Effector CD8-positive, alpha-beta T cell (primary cell): Measurements from ENCODE around the gene CCDC187.

Experiments
- DNase-seq: peaks from one replicate; lab custom pipeline; 2025; lab: John Stamatoyannopoulos, UW

The CCDC187 gene

DNA sequence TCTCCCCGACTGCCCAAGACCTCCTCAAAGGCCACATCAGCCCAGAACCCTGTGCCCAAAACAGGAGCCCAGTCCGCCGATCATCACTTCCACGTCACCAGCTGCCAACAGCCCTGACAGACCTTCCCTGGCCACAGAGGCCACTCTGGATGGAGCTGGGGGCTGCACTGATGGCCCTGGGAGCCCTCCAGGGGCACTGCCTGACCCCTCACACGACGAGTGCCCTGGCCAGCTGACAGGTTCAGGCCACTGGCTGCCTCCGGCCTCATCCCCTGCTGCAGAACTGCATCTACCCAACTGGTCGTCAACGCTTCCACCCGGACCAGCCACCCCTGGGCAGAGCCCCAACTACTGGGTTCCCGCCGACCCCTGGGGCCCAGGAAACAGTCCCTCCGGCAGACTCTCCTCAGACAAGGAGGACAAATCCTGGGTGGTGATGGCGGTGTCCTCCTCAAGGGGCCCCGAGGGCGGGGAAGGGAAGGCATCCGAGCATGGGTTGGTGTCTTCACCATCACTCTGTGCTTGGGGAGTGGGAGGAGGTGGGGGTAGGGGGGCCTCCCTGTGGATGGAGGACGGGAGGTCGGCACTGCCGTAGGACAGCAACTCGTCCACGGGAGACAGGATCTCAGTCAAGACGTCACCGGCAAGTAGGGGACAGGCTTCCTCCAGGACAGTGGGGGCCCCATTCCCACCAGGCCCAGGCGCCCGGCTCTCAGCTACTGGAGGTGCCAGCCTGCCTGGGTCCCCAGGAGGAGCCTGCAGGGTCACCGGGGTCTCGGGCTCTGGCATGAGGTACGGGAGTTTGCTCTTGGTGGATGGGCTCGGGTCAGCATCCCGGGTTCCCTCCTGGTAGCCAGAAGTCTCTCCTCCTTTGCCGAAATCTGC lies 50.4 kb downstream of the CCDC187 start:
- no peak for DNase-seq

DNA sequence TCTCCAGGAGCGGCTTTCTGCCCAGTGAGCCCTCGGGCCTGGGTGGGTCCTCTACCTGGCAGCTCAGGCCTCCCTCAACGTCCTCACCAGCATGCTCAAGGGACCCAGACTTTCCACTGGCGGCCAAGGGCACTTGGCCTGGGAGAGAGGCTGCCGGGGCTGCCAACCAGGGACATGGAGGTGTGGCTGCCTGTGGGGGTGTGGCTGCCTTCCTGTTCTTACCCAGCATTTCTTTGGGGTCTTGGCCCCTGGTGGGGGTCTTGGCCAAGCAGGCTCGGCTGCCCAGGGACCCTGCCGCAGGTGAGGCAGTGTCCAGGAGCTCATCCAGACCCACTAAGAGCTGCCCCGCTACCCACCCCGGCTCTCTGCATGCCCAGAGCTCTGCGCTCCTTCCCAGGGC lies 51.0 kb downstream of the CCDC187 start:
- no peak for DNase-seq

DNA sequence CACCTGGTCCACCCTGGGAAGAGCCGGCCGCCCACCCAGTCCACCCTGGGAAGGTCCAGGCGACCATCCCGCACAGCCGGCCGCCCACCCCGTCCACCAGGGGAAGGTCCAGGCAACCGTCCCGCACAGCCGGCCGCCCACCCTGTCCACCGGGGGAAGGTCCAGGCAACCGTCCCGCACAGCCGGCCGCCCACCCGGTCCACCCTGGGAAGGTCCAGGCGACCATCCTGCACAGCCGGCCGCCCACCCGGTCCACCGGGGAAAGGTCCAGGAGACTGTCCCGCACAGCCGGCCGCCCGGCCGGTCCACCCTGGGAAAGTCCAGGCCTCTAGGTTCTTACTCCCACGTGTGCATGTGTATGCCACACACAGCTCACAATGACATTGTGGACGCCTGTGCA lies 51.6 kb downstream of the CCDC187 start:
- DNase-seq = no peak

DNA sequence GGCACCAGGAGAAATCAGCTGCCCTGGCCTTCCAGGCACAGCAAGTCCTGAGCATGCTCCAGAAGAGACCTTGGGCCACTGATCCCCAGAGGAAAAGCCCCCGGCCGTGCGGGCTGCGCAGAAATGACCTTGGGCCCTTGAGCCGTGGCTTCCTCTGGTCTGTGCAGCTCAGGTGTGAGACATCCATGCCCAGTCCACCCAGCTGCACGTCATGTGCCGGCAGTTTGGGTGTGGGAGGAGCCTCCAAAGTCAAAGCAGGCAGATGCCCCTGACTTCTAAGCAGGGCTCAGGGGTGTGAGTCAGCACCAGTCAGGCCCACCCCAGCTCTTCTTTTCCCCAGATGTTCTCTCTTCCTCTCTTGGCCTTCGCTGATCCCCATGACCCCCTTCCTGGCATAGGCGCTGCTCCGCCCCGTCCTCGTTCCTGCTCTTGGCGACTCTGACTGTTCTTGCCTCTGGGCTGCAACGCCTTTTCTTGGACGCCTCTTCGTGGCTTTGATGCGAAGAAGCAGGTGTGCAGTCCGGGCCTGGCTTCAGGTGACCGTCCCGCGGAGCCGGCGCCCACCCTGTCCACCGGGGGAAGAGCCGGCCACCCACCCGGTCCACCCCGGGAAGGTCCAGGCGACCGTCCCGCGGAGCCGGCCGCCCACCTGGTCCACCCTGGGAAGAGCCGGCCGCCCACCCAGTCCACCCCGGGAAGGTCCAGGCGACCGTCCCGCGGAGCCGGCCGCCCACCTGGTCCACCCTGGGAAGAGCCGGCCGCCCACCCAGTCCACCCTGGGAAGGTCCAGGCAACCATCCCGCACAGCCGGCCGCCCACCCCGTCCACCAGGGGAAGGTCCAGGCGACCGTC lies 52.4 kb downstream of the CCDC187 start:
- DNase-seq = no peak

DNA sequence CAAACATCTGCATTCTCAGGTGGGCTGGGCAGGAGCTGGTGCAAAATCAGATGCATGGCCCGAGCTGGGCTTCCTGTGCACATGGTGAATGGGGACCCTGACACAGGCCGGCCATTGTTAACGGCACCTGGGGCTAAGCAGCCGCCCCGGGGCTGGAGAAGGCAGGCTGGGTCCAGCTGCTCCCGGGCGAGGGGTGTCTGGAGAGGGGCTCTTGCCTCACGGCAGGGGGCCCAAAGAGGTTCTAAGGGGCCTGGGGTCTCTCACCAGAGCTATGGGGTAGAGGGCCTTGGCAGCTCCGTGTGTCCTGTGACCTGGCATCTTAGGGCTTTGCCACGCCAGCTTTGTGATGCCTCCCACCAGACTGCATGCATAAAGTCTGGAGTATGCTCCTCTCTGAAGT lies 53.2 kb downstream of the CCDC187 start:
- DNase-seq = no peak

DNA sequence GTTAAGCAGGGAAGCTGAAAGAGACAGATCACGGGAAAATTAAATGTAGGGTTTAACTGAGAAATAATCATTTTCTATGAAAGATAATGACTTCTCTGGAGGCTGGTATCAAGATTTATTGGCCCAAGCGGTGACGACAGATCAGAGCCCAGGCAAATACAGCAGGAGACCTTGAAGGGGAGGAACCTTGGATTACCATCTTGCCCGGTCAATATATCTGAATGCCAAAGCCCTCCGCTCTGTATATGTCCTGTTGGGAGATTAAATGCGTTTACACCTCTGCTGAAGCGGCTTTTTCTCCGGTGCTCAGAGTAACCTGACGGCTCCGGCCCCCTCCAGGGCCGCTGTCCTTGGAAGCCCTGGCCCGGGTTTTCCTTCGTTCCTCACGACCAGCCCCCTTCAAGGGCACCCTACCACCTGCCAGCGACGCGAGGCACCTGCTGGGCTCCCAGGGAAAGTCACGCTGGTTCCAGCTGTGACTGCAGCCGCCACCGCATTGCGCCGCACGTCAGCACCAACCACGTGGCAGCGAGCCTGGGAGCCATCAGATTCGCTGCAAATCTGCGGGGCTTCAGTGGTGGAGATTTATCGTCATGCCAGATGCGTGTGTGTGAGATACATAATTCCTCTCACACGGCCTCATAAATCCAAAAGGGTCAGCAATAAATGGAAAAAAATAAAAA lies 53.9 kb downstream of the CCDC187 start:
- no peak for DNase-seq

DNA sequence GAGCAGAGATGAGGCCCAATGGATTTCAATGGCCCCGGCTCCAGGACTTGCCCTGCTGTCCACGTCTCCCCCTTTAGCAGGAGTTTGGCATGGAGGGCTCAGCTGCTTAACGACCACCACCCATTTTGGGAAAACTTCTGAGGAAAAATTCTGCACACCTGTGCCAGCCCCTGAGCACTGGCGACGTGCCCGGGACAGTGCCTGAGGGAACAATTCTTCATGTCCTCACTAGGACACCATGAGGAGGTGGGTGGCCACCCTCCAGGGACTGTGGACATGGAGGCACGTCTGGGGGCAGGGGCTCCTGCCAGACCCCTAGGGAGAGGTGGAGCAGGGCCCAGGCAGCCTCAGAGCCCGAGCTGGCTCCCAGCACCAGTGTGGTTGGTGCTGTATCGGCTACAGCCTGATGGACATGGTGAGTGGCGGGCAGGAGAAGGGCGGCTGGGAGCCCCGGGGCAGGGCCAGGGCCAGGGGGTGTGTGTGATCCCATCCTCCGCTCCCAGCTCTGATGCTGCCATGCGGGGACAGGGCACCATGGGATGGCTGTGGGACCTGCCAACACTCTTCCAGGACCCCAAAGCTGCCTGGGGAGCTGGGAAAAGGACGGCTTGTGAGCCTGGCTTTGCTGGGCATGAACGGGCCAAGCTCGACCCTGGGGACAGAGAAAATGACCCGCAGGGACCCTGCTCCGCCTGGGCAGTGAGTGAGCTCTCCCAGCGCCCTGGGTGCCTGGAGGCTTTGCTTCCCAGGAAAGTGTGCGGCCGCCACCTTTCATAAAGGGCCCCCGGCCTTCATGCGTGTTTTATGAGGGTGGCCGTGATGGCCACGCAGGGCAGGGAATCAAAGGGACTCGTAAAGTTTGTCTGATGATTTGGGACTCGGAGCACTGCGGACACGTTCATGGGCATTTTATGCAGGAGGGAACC lies 54.7 kb downstream of the CCDC187 start:
- no peak for DNase-seq

DNA sequence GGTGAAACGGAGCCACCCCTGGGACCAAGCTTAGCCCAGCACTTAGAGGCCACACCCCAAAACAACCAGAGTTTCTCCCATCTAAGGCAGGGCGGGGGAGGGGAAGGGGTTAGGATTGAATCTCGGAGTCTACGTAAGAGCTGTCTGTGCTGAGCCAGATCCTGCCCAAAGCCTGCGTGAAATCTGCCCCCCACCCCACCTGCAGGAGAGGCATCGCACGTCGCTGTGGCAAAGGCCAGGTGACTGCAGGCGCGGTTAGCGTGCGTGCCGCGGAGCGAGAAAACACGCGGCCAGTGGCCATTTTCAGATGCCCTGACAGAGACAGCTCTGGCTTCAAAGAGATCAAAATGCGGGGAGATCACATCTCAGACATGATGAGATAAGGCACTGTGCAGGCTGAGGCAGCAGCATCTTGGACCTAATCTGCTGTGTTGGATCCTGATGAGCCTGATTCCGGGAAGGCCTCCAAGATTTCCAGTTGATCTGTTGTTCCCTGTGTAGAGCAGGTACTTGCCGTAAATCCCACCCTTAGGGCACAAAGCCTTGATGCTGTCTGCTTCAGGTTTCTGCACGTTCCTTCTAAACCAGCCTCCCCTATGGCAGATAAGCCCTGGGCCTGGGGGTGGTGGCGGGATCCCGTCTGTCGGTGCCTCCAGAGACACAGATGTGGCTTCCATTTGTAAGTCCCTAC lies 55.8 kb downstream of the CCDC187 start:
- DNase-seq = no peak

DNA sequence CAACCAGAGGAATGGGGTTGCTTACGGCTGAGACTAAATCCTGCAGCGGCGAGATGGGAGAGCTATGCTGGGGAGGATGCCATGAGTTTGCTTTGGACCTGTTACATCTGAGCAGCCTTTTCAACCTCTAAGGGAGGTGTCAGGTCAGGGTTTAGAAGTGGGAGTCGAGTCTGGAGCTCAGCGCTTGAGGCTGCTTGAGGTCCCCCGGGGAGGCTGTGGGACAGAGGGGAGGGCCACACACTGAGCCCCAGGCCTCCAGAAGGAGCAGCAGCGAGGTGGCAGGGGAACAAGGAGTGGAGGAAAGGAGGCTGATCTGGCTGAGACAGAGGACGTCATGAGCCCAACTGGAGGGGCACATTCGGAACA lies 56.4 kb downstream of the CCDC187 start:
- no peak for DNase-seq

DNA sequence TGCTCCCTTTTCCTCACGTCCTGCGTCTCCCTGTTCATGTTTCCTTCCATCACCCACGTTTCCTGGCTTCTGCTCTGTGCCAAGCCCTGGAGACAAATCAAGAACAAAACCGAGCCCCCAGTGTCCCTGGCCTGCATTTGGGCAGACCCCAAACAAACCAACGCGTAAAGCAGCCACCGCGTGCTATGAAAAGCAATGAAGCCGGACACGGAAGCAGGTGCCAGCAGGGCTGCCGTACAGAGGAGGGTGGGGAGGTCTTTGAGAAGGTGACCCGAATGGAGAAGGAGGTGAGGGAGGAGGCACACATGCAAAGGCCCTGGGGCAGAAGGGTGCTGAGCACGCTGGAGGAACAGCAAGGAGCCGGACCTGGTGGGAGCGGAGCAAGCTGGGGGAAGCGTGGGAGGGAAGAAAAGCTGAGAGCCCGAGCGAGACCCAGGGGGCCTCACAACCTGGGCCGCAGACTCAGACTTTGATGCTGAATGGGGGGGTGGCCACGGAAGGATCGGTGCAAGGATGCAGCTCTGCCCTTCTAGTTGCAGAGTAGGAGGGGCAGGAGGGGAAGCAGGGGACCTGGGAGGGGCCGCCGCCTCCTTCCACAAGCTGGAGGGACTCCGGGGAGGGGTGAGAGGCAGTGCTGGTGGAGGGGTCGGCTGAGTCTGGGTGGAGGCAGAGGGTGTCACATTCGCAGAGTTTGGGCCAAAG lies 56.9 kb downstream of the CCDC187 start:
- no peak for DNase-seq

DNA sequence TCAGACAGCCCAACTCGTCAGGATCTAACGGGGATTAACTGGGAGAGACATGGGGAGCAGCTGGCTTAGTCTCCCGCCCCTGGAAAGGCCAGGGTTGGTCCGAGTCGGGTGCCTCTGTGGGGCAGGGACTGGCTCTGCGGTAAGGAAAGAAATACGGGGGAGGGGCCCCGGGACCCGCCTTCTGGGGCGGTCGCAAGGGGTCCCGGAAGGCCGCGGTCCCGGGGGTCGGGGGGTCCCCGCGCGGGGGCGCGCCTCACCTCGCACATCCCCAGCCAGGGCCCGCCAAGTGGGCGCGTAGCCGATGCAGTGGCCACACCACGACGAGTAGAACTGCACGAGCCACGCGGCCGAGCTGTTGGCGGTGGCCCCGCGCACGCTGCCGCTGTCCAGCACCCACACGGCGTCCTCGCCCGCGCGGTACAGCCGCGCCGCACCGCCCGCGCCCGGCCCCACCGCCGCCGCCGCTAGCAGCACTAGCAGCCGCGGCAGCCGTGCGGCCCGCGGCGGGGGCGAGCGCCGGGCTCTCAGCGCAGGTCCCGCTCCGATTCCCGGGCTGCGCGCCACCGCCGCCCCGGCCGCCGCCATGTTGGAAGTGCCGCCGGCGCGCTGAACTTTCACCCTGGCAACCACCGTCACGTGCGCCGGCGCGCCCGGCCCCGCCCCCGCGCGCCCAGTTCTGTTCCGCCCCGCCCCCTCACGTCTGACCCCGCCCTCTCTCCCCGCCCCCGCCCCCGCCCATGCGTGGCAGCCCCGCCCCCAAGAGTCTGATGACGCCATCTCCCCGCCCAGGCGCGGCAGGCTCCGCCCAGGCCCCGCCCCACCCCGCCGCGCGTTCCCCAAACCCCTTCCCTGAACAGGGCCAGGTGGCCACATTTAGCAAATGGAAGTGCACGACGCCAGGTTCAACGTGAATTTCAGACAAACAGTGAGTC lies 58.4 kb downstream of the CCDC187 start, which contains the start of gene QSOX2:
TSS of gene QSOX2 (minus strand) at position 594 of the 932 bp plus-strand sequence. CDS start at position 585, 9 bp downstream.
- DNase-seq = peak; percentile 86

DNA sequence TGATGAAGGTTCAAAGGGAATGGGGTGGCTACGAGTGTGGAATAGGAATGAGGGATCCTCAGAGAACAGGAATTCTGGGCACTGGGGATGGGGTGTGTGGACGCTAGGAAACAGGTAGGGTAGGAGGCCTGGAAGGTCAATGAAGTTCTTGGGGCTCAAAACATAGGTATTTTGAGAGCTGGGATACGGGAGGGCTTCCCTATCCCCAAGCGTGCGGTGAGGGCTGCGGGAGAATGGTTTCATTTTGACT lies 59.0 kb downstream of the CCDC187 start:
- DNase-seq = no peak

DNA sequence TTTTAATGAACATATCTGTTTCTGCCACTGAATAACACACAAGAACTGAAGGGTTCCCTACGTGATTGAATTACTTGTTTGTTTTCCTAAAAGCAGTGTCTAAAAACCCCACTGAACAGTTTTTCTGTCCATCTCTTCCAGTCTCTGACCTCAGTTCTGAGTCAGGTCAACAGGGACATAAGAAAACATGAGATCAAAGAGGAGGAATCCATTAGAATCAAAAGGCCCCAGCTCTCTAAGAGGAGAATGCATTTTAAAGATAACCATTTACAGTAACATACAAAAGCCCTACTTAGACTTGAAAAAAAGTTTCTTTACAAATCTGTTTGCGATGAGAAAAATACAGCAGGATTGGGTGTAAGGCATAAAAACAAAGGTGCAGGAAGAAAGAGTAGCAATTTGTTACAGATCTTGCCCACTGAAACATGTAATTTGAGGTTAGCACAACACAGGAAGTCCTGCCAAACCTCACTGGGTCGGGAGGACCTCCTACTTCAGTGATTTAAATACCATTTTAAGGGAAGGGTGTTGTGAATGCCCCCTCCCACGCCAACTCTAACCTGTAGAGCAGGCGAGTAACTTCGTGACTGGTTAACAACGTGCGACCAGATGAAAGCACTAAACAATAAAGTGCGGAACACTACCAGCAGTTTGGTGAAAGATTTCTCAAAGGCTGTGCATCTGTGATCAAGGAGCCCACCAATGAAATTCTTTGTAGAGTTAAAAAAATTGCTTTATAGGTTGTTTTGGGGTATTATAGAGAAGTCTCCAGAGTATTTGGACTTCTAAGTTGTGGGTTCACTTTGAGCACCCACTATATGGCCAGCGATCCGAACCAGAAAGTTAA lies 59.5 kb downstream of the CCDC187 start:
- DNase-seq = peak; percentile 4

DNA sequence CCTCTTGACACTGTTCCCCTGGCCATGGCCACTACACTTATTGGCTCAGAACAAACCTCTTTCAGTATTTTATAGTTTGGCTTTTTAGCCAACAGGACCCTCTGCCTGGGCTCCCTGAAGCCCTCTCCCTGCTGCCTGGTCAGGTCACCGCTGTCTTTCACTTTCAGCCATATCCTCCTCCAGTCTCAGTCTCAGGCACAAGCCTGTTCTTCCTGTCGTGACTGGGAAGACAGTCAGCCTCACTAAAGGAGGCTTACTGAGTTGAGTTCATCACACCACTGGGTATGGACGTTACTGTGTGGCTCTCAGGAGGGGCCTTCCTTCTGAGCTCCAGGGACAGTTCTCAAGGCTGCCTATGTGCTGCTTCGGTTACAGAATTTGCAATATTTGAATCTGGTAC lies 60.3 kb downstream of the CCDC187 start:
- no peak for DNase-seq

DNA sequence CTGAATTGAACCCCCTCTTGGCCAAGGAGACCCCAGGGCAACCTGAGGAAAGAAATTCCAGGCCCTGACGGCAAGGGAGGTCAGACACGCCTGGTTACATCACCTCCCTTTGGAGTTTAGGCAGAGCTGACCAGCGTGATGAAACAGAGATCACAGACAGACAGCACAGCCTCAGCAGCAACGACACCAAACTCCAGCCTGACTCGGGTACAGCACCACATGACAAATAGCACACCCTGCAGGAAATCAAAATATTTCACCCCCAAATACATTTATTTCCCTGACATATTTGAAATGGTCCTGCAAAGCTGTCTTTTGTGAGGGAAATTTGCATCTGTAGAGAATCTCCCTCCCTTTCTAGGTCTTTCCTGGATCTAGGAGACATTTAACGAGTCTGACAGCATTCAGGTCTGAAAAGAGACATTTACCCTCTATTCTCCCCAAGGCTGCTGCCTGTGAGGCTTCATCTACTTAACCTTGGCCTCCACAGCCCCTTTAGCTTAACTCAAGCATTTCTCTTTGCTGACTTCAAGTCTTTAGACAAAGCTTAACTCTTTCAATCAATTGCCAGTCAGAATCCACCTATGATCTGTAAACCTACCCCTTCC lies 60.9 kb downstream of the CCDC187 start:
- no peak for DNase-seq

DNA sequence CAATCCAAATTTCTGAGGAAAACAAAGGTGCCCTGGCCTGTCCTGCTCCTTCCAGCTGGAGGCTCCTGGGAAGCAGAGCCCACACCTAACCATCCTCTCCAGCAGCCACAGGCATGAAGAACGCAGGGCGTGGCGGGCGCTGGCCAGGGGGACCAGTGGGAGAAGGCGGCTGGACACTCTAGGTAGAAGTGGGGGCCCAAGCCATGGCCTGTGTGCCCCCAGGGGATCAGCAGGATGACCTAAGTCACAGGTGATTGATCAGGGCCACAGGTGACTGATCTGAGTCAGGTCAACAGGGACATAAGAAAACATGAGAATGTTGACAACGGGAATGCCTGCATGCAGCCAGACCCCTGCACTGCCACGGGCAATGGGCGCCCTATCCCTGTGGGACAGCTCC lies 61.6 kb downstream of the CCDC187 start:
- no peak for DNase-seq

DNA sequence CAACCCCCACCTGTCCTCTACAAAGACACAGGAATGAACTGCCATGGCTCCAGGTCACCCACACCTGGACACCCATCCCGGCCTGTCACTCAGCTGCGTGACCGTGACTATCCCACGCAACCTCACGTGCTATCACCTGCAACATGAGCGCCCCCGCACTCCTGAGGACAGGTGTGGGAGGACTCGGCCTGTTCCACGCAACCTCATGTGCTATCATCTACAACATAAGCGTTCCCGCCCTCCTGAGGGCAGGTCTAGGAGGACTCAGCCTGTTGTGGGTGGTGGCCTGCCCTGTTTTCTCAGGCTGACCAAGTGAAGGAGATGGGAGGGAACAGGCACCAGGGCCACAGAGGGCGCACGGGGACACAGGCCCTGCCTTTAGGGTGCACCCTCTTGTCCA lies 62.4 kb downstream of the CCDC187 start:
- no peak for DNase-seq

DNA sequence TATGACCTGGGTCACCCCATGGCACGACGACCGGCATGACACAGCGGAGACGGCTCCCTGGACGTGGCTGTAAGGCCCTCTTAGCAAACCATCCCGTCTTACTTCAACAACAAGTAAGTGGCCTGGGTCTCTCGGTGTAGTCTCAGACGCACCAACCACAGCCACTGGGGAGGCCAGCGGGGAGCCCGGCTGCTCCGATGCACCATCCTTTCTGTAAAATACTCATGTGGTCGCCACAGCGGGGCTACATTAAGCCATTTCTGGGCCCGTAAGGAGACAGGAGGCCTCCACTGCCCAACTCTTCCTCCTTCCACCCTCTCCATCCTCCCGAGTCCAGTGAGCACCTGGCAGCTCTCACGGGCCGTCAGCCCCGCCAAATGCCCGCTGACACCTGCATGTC lies 63.0 kb downstream of the CCDC187 start:
- no peak for DNase-seq
